HL-60 (cell line): ENCODE data around the gene A4GALT.

Experiments used
- POLR2AphosphoS5 ChIP-seq: IDR thresholded peaks from 2 replicates; pipeline ENCODE4 v1.6.1; 2012; ENCODE audit warnings: low read depth
- SPI1 ChIP-seq: IDR thresholded peaks from 2 replicates; pipeline ENCODE4 v1.6.1; 2012; ENCODE audit warnings: low read depth, mild to moderate bottlenecking, borderline replicate concordance
- TF ChIP-seq, protein P1 (sequence below): IDR thresholded peaks from one replicate; pipeline ENCODE4 v1.5.1; 2011; ENCODE audit warnings: low read length, control low read depth, inconsistent platforms; ENCODE audit not compliant: insufficient read depth

DNA sequence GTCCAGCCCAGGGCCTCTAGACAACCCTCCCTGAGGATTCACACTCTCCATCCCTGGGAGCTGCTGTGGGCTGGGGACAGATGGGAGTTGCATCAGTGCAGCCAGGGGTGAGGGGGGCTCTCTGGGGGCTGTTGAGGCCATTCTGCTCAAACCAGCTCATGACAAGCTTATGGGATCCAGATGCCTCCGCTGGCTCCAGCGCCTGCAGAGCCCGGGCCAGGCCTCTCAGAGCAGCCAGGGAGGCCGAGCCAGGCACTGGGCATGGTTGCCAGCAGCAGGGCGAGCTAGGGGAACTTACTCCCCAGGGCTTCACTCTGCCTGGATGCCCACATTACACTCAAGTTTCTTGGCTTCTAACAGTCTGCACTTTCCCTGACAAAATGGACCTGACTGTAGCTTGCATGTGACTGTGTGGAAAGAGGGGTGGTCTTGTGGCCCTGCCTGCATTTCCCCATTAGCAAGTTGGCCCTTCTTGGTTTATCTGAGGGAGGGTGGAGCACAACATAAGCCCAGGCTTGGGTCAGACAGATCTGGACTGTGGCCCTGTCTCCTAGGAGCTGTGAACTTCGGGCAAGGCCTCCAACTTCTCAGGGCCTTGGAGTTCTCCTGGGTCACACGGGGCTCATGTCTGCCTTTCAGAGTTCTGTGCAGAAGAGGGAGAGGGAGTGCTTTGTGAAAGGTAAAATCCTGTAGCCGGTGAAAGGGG is 36.9 kb downstream of the A4GALT start:
- TF ChIP-seq, protein P1, sequence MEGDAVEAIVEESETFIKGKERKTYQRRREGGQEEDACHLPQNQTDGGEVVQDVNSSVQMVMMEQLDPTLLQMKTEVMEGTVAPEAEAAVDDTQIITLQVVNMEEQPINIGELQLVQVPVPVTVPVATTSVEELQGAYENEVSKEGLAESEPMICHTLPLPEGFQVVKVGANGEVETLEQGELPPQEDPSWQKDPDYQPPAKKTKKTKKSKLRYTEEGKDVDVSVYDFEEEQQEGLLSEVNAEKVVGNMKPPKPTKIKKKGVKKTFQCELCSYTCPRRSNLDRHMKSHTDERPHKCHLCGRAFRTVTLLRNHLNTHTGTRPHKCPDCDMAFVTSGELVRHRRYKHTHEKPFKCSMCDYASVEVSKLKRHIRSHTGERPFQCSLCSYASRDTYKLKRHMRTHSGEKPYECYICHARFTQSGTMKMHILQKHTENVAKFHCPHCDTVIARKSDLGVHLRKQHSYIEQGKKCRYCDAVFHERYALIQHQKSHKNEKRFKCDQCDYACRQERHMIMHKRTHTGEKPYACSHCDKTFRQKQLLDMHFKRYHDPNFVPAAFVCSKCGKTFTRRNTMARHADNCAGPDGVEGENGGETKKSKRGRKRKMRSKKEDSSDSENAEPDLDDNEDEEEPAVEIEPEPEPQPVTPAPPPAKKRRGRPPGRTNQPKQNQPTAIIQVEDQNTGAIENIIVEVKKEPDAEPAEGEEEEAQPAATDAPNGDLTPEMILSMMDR, result no peak
- TF ChIP-seq SPI1, result no peak
- TF ChIP-seq POLR2AphosphoS5, result no peak
